GM21717 (cell line): Measurements from ENCODE around the gene RYR2.
A peak's percentile ranks its signal among the peaks of the same experiment; 100 is the strongest.
"Not testable (repeated sequence)": the region's sequence is repeated elsewhere in the genome, so short reads cannot be mapped to it uniquely, and the experiment has no call there.

ENCODE experiments used
- ATAC-seq: cut with Tn5 transposase; IDR thresholded peaks from one replicate; pipeline ENCODE4 v1.9.1; 2021; ENCODE audit warnings: mild to moderate bottlenecking, moderate library complexity; ENCODE audit not compliant: unreplicated experiment

RYR2 gene

GRCh38 chr1:237834461-237834860, 792.5 kb downstream of the RYR2 start:
- no peak for ATAC-seq

- no peak for ATAC-seq
Observed at GRCh38 chr1:237838320-237838719, 796.3 kb downstream of the RYR2 start.

- ATAC-seq, result no peak
Observed at GRCh38 chr1:237838904-237839534, 797.0 kb downstream of the RYR2 start.

GRCh38 chr1:237841485-237841884, 799.5 kb downstream of the RYR2 start:
- no peak for ATAC-seq

- ATAC-seq, result not testable (repeated sequence)
Observed at GRCh38 chr1:237843516-237843915, 801.5 kb downstream of the RYR2 start.

- ATAC-seq, result peak; percentile 83
Observed at GRCh38 chr1:237851210-237851845, 809.3 kb downstream of the RYR2 start.

GRCh38 chr1:237852342-237852741, 810.4 kb downstream of the RYR2 start:
- ATAC-seq, result no peak

- ATAC-seq, result no peak
Observed at GRCh38 chr1:237857455-237857854, 815.5 kb downstream of the RYR2 start.

GRCh38 chr1:237858992-237859391, 817.0 kb downstream of the RYR2 start:
- no peak for ATAC-seq

GRCh38 chr1:237861944-237862343, 820.0 kb downstream of the RYR2 start:
- no peak for ATAC-seq

GRCh38 chr1:237863234-237863633, 821.2 kb downstream of the RYR2 start:
- no peak for ATAC-seq

- ATAC-seq, result peak; percentile 80
Observed at GRCh38 chr1:237864338-237865244, 822.6 kb downstream of the RYR2 start.

- ATAC-seq, result no peak
Observed at GRCh38 chr1:237867380-237867888, 825.5 kb downstream of the RYR2 start.

GRCh38 chr1:237868817-237869600, 827.0 kb downstream of the RYR2 start:
- no peak for ATAC-seq

- ATAC-seq, result no peak
Observed at GRCh38 chr1:237873487-237874211, 831.7 kb downstream of the RYR2 start.

GRCh38 chr1:237875291-237875690, 833.3 kb downstream of the RYR2 start:
- no peak for ATAC-seq

- ATAC-seq, result no peak
Observed at GRCh38 chr1:237877631-237878030, 835.6 kb downstream of the RYR2 start.

GRCh38 chr1:237878406-237878805, 836.4 kb downstream of the RYR2 start:
- ATAC-seq, result no peak

- ATAC-seq, result no peak
Observed at GRCh38 chr1:237879195-237879594, 837.2 kb downstream of the RYR2 start.
